Erythroblast (primary cell): ENCODE data around the gene ATP8B1.

Source experiments
- GATA1 ChIP-seq: IDR thresholded peaks from 2 replicates; pipeline ENCODE4 v1.6.1; 2011; ENCODE audit warnings: low read depth, mild to moderate bottlenecking, control low read depth, low read length, moderate library complexity
- POLR2A ChIP-seq: IDR thresholded peaks from 2 replicates; pipeline ENCODE4 v1.6.1; 2011; ENCODE audit warnings: mild to moderate bottlenecking, low read length

- TF ChIP-seq POLR2A: no peak
- TF ChIP-seq GATA1: no peak
Measured at GRCh38 chr18:57727952-57728807, 74.9 kb downstream of the ATP8B1 start.
